ENCODE measurements around the gene TTLL10. TPM values are rescaled to one million over a fixed set of nuclear protein-coding genes. Genes with fewer than 3 reads are reported as not detected.

Gene TTLL10
- total RNA-seq, 1 experiment from 2014 or later, result not detected

DNA sequence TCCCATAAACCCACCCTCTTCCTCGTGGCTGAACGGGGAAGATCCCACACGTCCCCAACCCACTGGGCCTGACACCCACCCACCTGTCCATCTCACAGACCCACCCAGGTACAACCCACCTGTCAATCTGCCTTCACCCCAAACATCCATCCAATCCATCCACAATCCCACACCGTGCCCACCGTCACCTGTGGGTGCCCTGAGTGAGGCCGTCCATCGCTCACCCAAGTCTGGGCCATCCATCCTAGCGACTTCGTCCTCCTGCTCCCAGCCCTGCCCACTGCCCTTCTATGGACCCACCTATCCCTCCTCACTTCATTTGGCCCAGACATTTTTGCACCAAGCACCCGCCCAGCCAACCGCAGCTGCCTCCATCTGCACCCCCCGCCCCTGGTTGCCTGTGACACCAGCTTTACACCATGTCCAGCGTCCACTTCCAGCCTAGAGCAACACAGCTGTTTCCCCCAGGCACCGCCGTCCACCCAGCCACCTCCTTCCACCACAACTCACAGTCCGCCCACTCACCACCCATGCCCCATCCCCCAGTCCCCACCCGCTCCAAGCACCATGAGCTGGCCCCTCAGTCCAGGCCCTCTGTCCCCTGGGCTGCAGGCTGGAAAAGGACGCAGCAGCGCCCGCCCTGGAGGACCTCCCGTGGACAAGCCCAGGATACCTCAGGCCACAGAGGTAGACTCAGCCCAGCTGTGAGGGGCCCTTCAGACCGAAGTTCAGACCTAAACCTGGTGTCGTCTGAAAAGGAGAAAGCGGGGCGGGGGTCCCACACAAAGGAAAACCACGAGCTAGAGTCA, 7.7 kb downstream of the TTLL10 start:
- ChIA-PET CTCF (no interaction called here), POLR2A (no interaction called here)
- Mint-ChIP-seq H3K36me3 (ENCODE audit: insufficient read depth, unreplicated experiment) (no peaks in the 10 kb centered on the region), H3K27ac (ENCODE audit: low read depth, unreplicated experiment) (no peak overlapping the region), H3K9me3 (ENCODE audit: unreplicated experiment) (no peaks in the 10 kb centered on the region), H3K4me1 (ENCODE audit: insufficient read depth, unreplicated experiment) (no peaks in the 10 kb centered on the region), H3K27me3 (ENCODE audit: insufficient read depth, unreplicated experiment) (peaks cover 13% of the 10 kb centered on the region), H3K4me3 (ENCODE audit: unreplicated experiment) (no peak overlapping the region)
- no peak for DNase-seq (ENCODE audit: unreplicated experiment)
- no TSS peak for BruUV-seq (replicated peaks)
- intact Hi-C loops (cut with micrococcal nuclease), result no loop called here
- TF ChIP-seq CTCF (IDR thresholded peaks at IDR 0.05; ENCODE audit: unreplicated experiment), result no peak

- Mint-ChIP-seq H3K27me3 (ENCODE audit: insufficient read depth, unreplicated experiment) (peaks cover 7% of the 10 kb centered on the region), H3K27ac (ENCODE audit: low read depth, unreplicated experiment) (no peak overlapping the region), H3K4me3 (ENCODE audit: unreplicated experiment) (no peak overlapping the region), H3K9me3 (ENCODE audit: unreplicated experiment) (no peaks in the 10 kb centered on the region), H3K36me3 (ENCODE audit: insufficient read depth, unreplicated experiment) (no peaks in the 10 kb centered on the region), H3K4me1 (ENCODE audit: insufficient read depth, unreplicated experiment) (no peaks in the 10 kb centered on the region)
- POLR2A ChIA-PET, result no interaction called here
- no TSS peak for BruUV-seq (replicated peaks)
- TF ChIP-seq CTCF (IDR thresholded peaks at IDR 0.05; ENCODE audit: unreplicated experiment), result no peak
- CTCF ChIA-PET, result interaction anchor here (0.6 kb wide), 1 partner anchor 197 kb away, joined by 3 read pairs; no protein-coding TSS in a partner anchor
- intact Hi-C loops (cut with micrococcal nuclease), result no loop called here
- no peak for DNase-seq (ENCODE audit: unreplicated experiment)
These were observed 8.3 kb downstream of the TTLL10 start for GRCh38 chr1:1181938-1182410.

- Mint-ChIP-seq H3K27me3 (ENCODE audit: insufficient read depth, unreplicated experiment) (no peaks in the 10 kb centered on the region), H3K9me3 (ENCODE audit: unreplicated experiment) (no peaks in the 10 kb centered on the region), H3K27ac (ENCODE audit: low read depth, unreplicated experiment) (no peak overlapping the region), H3K4me1 (ENCODE audit: insufficient read depth, unreplicated experiment) (no peaks in the 10 kb centered on the region), H3K4me3 (ENCODE audit: unreplicated experiment) (no peak overlapping the region), H3K36me3 (ENCODE audit: insufficient read depth, unreplicated experiment) (peaks cover 4% of the 10 kb centered on the region)
- no peak for TF ChIP-seq CTCF (IDR thresholded peaks at IDR 0.05; ENCODE audit: unreplicated experiment)
- intact Hi-C loops (cut with micrococcal nuclease), result no loop called here
- POLR2A ChIA-PET, result no interaction called here
- no TSS peak for BruUV-seq (replicated peaks)
- CTCF ChIA-PET, result interaction anchor here (0.6 kb wide), 2 partner anchors 57 to 198 kb away, joined by 3 read pairs; no protein-coding TSS in a partner anchor
- DNase-seq (ENCODE audit: unreplicated experiment), result no peak
These were observed 9.0 kb downstream of the TTLL10 start for GRCh38 chr1:1182491-1183220.

DNA sequence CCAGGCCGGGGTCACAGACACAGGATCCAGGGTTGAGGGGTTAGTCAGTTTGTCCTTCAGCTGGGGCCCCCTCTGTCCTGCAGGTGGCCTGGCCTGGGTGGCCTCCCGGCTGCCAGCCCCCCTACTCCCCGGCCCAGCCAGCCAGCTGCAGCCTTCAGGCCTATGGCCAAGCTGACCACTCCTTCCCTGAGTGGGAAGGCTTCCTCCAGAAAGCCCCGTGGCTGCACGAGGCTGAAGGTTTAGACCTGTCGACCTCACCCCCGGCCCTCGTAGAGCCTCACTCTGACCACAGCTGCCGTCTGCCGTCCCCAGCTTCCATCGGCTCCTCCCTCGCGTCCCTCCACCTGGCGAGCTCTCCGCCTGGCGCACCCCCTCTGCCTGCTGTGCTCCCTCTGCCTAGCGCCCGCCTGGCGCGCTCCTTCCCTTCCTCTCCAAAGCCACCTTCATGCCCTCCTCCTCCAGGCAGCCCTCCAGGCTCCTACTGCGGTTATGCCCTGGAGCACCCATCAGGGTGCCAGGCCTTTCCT, 9.6 kb downstream of the TTLL10 start:
- TF ChIP-seq CTCF (IDR thresholded peaks at IDR 0.05; ENCODE audit: unreplicated experiment), result no peak
- CTCF ChIA-PET, result interaction anchor here (0.6 kb wide), 1 partner anchor 57 kb away, joined by 3 read pairs; no protein-coding TSS in a partner anchor
- BruUV-seq (replicated peaks), result no TSS peak

More for the DNA sequence above, 9.6 kb downstream of the TTLL10 start:
- H3K27me3 Mint-ChIP-seq (ENCODE audit: insufficient read depth, unreplicated experiment), result no peaks in the 10 kb centered on the region
- no peak overlapping the region for H3K4me3 Mint-ChIP-seq (ENCODE audit: unreplicated experiment)
- POLR2A ChIA-PET, result no interaction called here
- no peak for DNase-seq (ENCODE audit: unreplicated experiment)
- no peaks in the 10 kb centered on the region for H3K4me1 Mint-ChIP-seq (ENCODE audit: insufficient read depth, unreplicated experiment)
- intact Hi-C loops (cut with micrococcal nuclease), result no loop called here
- no peak overlapping the region for H3K27ac Mint-ChIP-seq (ENCODE audit: low read depth, unreplicated experiment)
- peaks cover 4% of the 10 kb centered on the region for H3K36me3 Mint-ChIP-seq (ENCODE audit: insufficient read depth, unreplicated experiment)
- H3K9me3 Mint-ChIP-seq (ENCODE audit: unreplicated experiment), result no peaks in the 10 kb centered on the region
